SK-N-SH treated with all-trans-retinoic acid at 6 μM for 48 hours (cell line): ENCODE measurements around the gene NTNG1.

Source experiments
- ATAC-seq: fragments of 200-7000 bp; cut with Tn5 transposase; 3 replicates; pipeline ENCODE4 v1.9.1; 2020; ENCODE audit warnings: mild to moderate bottlenecking, moderate library complexity
- ARNTL ChIP-seq: fragments of 450-650 bp; formaldehyde crosslinking; IDR thresholded peaks from 2 replicates; pipeline ENCODE4 v1.5.0; 2020; ENCODE audit warnings: low read depth, mild to moderate bottlenecking, moderate library complexity, borderline replicate concordance
- BACH2 ChIP-seq: fragments of 250-450 bp; sonication (Bioruptor Pico); IDR thresholded peaks from 2 replicates; pipeline ENCODE4 v1.9.0; 2021; ENCODE audit warnings: mild to moderate bottlenecking, borderline replicate concordance
- CREB5 ChIP-seq: fragments of 250-450 bp; sonication (Bioruptor Pico); IDR thresholded peaks from 2 replicates; pipeline ENCODE4 v1.5.1; 2020; ENCODE audit warnings: low read depth, mild to moderate bottlenecking, moderate library complexity
- CSDC2 ChIP-seq: fragments of 250-450 bp; sonication (Bioruptor Pico); IDR thresholded peaks from 2 replicates; pipeline ENCODE4 v1.5.0; 2020; ENCODE audit warnings: mild to moderate bottlenecking, moderate library complexity
- ESRRG ChIP-seq: fragments of 250-450 bp; sonication (Bioruptor Pico); IDR thresholded peaks from 2 replicates; pipeline ENCODE4 v1.6.1; 2021; ENCODE audit warnings: mild to moderate bottlenecking
- GLIS3 ChIP-seq: fragments of 250-450 bp; sonication (Bioruptor Pico); IDR thresholded peaks from 2 replicates; pipeline ENCODE4 v1.5.0; 2020; ENCODE audit warnings: mild to moderate bottlenecking, moderate library complexity
- ISL1 ChIP-seq: fragments of 250-450 bp; sonication (Bioruptor Pico); IDR thresholded peaks from 2 replicates; pipeline ENCODE4 v2.1.2; 2022; ENCODE audit warnings: mild to moderate bottlenecking, moderate library complexity
- OSR1 ChIP-seq: fragments of 250-450 bp; sonication (Bioruptor Pico); IDR thresholded peaks from 2 replicates; pipeline ENCODE4 v1.8.0; 2022; ENCODE audit warnings: moderate library complexity, mild to moderate bottlenecking, inconsistent platforms
- POU6F1 ChIP-seq: fragments of 250-450 bp; sonication (Bioruptor Pico); IDR thresholded peaks from 2 replicates; pipeline ENCODE4 v1.8.0; 2021; ENCODE audit warnings: low read depth, mild to moderate bottlenecking, moderate library complexity, borderline replicate concordance
- SNAI2 ChIP-seq: fragments of 250-450 bp; sonication (Bioruptor Pico); IDR thresholded peaks from 2 replicates; pipeline ENCODE4 v1.5.0; 2020; ENCODE audit warnings: mild to moderate bottlenecking, moderate library complexity
- TCF4 ChIP-seq: fragments of 250-450 bp; sonication (Bioruptor Pico); IDR thresholded peaks from 2 replicates; pipeline ENCODE4 v1.8.0; 2021; ENCODE audit warnings: mild to moderate bottlenecking, moderate library complexity, borderline replicate concordance
- TOX ChIP-seq: fragments of 250-450 bp; sonication (Bioruptor Pico); IDR thresholded peaks from 2 replicates; pipeline ENCODE4 v1.8.0; 2021; ENCODE audit warnings: mild to moderate bottlenecking, moderate library complexity, borderline replicate concordance
- TSHZ2 ChIP-seq: fragments of 250-450 bp; sonication (Bioruptor Pico); IDR thresholded peaks from 2 replicates; pipeline ENCODE4 v1.5.0; 2020; ENCODE audit warnings: mild to moderate bottlenecking, moderate library complexity
- ZC3H10 ChIP-seq: fragments of 250-450 bp; sonication (Bioruptor Pico); IDR thresholded peaks from 2 replicates; pipeline ENCODE4 v1.5.1; 2021; ENCODE audit warnings: mild to moderate bottlenecking, moderate library complexity
- ZFP3 ChIP-seq: fragments of 250-450 bp; sonication (Bioruptor Pico); IDR thresholded peaks from 2 replicates; pipeline ENCODE4 v1.5.0; 2020; ENCODE audit warnings: mild to moderate bottlenecking, moderate library complexity
- ZFP30 ChIP-seq: fragments of 450-650 bp; formaldehyde crosslinking; IDR thresholded peaks from 2 replicates; pipeline ENCODE4 v1.5.0; 2022; ENCODE audit warnings: mild to moderate bottlenecking, moderate library complexity
- ZNF565 ChIP-seq: fragments of 450-650 bp; formaldehyde crosslinking; conservative IDR thresholded peaks from 2 replicates; pipeline ENCODE4 v1.5.0; 2020; ENCODE audit warnings: low read depth, mild to moderate bottlenecking, moderate library complexity
- ZNF70 ChIP-seq: fragments of 450-650 bp; formaldehyde crosslinking; IDR thresholded peaks from 2 replicates; pipeline ENCODE4 v1.5.0; 2020; ENCODE audit warnings: mild to moderate bottlenecking, moderate library complexity
- ZNF8 ChIP-seq: fragments of 450-650 bp; formaldehyde crosslinking; IDR thresholded peaks from 2 replicates; pipeline ENCODE4 v1.5.0; 2020; ENCODE audit warnings: mild to moderate bottlenecking, moderate library complexity
- TF ChIP-seq, protein P1 (sequence below): fragments of 250-450 bp; sonication (Bioruptor Pico); IDR thresholded peaks from 2 replicates; pipeline ENCODE4 v1.8.0; 2020; ENCODE audit warnings: mild to moderate bottlenecking, moderate library complexity, borderline replicate concordance
- TF ChIP-seq, protein P2 (sequence below): fragments of 250-450 bp; sonication (Bioruptor Pico); IDR thresholded peaks from 2 replicates; pipeline ENCODE4 v1.5.1; 2021; ENCODE audit warnings: mild to moderate bottlenecking, moderate library complexity

NTNG1 gene

DNA sequence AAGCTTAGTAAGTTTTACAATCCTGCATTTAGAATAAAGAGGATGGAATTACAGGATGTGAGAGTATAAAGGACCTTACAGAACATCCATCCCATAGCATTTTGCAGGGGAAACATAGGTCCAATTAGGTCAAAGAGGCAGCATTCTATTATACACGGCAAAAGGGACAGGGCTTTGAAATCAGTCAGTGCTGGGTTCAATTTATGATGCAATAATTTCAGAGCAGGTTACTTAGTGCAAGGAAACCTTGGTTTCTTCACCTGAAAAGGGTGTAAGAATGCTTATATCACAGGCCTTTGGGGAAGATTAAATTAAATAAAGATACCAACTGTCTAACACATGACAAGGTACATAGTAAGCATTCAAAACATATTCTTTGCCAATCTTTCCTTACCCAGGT, 17.1 kb upstream of the NTNG1 start:
- TF ChIP-seq GLIS3, result no peak
- TF ChIP-seq ARNTL, result no peak
- TF ChIP-seq, protein P1, sequence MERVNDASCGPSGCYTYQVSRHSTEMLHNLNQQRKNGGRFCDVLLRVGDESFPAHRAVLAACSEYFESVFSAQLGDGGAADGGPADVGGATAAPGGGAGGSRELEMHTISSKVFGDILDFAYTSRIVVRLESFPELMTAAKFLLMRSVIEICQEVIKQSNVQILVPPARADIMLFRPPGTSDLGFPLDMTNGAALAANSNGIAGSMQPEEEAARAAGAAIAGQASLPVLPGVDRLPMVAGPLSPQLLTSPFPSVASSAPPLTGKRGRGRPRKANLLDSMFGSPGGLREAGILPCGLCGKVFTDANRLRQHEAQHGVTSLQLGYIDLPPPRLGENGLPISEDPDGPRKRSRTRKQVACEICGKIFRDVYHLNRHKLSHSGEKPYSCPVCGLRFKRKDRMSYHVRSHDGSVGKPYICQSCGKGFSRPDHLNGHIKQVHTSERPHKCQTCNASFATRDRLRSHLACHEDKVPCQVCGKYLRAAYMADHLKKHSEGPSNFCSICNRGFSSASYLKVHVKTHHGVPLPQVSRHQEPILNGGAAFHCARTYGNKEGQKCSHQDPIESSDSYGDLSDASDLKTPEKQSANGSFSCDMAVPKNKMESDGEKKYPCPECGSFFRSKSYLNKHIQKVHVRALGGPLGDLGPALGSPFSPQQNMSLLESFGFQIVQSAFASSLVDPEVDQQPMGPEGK (CRISPR knock-in tag), result no peak
- ATAC-seq, result no peak

GRCh38 chr1:107124694-107125093, 16.1 kb upstream of the NTNG1 start:
- TF ChIP-seq ZNF70 (no peak), ZNF8 (CRISPR knock-in tag) (no peak), TSHZ2 (CRISPR knock-in tag) (no peak), ESRRG (CRISPR knock-in tag) (no peak), ZFP3 (CRISPR knock-in tag) (no peak), ARNTL (no peak), TCF4 (no peak), CREB5 (CRISPR knock-in tag) (no peak), TOX (CRISPR knock-in tag) (no peak), ISL1 (CRISPR knock-in tag) (no peak), GLIS3 (no peak), POU6F1 (no peak), BACH2 (CRISPR knock-in tag) (no peak), CSDC2 (CRISPR knock-in tag) (no peak)
- TF ChIP-seq, protein P1 (CRISPR knock-in tag), result no peak
- no peak for ATAC-seq

DNA sequence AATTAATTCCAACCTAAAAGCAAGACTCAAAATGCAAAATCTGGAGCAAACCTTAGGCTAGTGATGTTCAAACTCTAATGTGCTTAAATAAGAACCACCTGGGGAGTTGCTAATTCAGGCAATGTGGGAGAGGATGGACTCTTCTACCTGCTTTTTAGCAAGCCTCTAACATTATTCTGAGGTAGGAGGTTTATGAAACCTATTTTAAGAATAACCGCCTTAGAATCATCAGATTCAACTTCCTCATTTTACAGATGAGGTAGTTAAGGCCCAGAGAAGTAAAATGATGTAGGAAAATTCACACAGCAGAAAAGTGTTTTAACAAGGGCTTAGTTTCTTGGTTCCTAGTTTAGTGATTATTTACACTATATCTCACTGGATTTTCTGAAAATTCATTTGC, 8.6 kb upstream of the NTNG1 start:
- TF ChIP-seq OSR1 (CRISPR knock-in tag), result no peak
- TF ChIP-seq, protein P2, sequence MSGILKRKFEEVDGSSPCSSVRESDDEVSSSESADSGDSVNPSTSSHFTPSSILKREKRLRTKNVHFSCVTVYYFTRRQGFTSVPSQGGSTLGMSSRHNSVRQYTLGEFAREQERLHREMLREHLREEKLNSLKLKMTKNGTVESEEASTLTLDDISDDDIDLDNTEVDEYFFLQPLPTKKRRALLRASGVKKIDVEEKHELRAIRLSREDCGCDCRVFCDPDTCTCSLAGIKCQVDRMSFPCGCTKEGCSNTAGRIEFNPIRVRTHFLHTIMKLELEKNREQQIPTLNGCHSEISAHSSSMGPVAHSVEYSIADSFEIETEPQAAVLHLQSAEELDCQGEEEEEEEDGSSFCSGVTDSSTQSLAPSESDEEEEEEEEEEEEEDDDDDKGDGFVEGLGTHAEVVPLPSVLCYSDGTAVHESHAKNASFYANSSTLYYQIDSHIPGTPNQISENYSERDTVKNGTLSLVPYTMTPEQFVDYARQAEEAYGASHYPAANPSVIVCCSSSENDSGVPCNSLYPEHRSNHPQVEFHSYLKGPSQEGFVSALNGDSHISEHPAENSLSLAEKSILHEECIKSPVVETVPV (CRISPR knock-in tag), result no peak
- TF ChIP-seq ZC3H10, result no peak
- no peak for TF ChIP-seq GLIS3
- TF ChIP-seq ZFP3 (CRISPR knock-in tag), result no peak
- no peak for TF ChIP-seq ZNF565 (CRISPR knock-in tag)
- no peak for TF ChIP-seq BACH2 (CRISPR knock-in tag)
- no peak for TF ChIP-seq ZFP30 (CRISPR knock-in tag)
- no peak for TF ChIP-seq ZNF70
- no peak for TF ChIP-seq SNAI2
- no peak for TF ChIP-seq POU6F1
- no peak for TF ChIP-seq ISL1 (CRISPR knock-in tag)
- TF ChIP-seq CSDC2 (CRISPR knock-in tag), result no peak
- no peak for TF ChIP-seq CREB5 (CRISPR knock-in tag)
- TF ChIP-seq ZNF8 (CRISPR knock-in tag), result no peak
- ATAC-seq, result no peak
